Mesothelial cell of epicardium (in vitro differentiated cells): ENCODE data around the gene TRMT112. TPM values are rescaled to one million over a fixed set of nuclear protein-coding genes. Genes with fewer than 3 reads are reported as not detected.
"Not testable (repeated sequence)": the region's sequence is repeated elsewhere in the genome, so short reads cannot be mapped to it uniquely, and the experiment has no call there.

Experiments used
- DNase-seq, 2 experiments: peaks; one replicate each; pipeline ENCODE4 v3.0.0; 2021; ENCODE audit warnings: low spot score in 2 of 2; ENCODE audit not compliant: unreplicated experiment in 2 of 2
- H3K27ac Mint-ChIP-seq: 2 replicates; pipeline ENCODE4 v1.8.0; 2021; ENCODE audit warnings: mixed read lengths
- H3K27me3 Mint-ChIP-seq: 2 replicates; pipeline ENCODE4 v1.8.0; 2021; ENCODE audit warnings: low read depth, mixed read lengths
- H3K36me3 Mint-ChIP-seq: 2 replicates; pipeline ENCODE4 v1.8.0; 2021; ENCODE audit warnings: mixed read lengths
- H3K4me1 Mint-ChIP-seq: 2 replicates; pipeline ENCODE4 v1.8.0; 2021; ENCODE audit warnings: mixed read lengths
- H3K4me3 Mint-ChIP-seq: 2 replicates; pipeline ENCODE4 v1.8.0; 2021; ENCODE audit warnings: mild to moderate bottlenecking, moderate library complexity, mixed read lengths
- H3K9me3 Mint-ChIP-seq: 2 replicates; pipeline ENCODE4 v1.8.0; 2021; ENCODE audit warnings: mixed read lengths
- total RNA-seq: library from RNA; stranded (reverse); gene quantifications from 3 replicates; pipeline ENCODE4 v1.2.1, GENCODE V29; 2021
- TF ChIP-seq, protein P1 (sequence below): fragments of 200-600 bp; sonication (generic); IDR thresholded peaks from one replicate; pipeline ENCODE4 v1.5.0; 2021; ENCODE audit warnings: antibody characterized with exemption; ENCODE audit not compliant: unreplicated experiment

The TRMT112 gene
- total RNA-seq, 1 donor from 2014 or later: 184 TPM

GRCh38 chr11:64318766-64319761 lies 1.7 kb upstream of the TRMT112 start:
- H3K27me3 Mint-ChIP-seq: no peaks in the 10 kb centered on the region
- H3K4me3 Mint-ChIP-seq: peak overlapping the region; percentile 93
- peaks cover 8% of the 10 kb centered on the region for H3K36me3 Mint-ChIP-seq
- peaks cover 33% of the 10 kb centered on the region for H3K4me1 Mint-ChIP-seq
- no peak for DNase-seq
- no peaks in the 10 kb centered on the region for H3K9me3 Mint-ChIP-seq
- TF ChIP-seq, protein P1, sequence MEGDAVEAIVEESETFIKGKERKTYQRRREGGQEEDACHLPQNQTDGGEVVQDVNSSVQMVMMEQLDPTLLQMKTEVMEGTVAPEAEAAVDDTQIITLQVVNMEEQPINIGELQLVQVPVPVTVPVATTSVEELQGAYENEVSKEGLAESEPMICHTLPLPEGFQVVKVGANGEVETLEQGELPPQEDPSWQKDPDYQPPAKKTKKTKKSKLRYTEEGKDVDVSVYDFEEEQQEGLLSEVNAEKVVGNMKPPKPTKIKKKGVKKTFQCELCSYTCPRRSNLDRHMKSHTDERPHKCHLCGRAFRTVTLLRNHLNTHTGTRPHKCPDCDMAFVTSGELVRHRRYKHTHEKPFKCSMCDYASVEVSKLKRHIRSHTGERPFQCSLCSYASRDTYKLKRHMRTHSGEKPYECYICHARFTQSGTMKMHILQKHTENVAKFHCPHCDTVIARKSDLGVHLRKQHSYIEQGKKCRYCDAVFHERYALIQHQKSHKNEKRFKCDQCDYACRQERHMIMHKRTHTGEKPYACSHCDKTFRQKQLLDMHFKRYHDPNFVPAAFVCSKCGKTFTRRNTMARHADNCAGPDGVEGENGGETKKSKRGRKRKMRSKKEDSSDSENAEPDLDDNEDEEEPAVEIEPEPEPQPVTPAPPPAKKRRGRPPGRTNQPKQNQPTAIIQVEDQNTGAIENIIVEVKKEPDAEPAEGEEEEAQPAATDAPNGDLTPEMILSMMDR: no peak
- H3K27ac Mint-ChIP-seq: peak overlapping the region; percentile 100

- peaks cover 8% of the 10 kb centered on the region for H3K36me3 Mint-ChIP-seq
- TF ChIP-seq, protein P1: peak; percentile 18
- no peaks in the 10 kb centered on the region for H3K9me3 Mint-ChIP-seq
- H3K4me3 Mint-ChIP-seq: peak within 1 kb of the TSS; percentile 93
- H3K27ac Mint-ChIP-seq: peak within 1 kb of the TSS; percentile 100
- peak; percentile 89 to 93 for DNase-seq
- peaks cover 33% of the 10 kb centered on the region for H3K4me1 Mint-ChIP-seq
- H3K27me3 Mint-ChIP-seq: no peaks in the 10 kb centered on the region
Measured at GRCh38 chr11:64317961-64318765, 804 bp upstream of the TRMT112 start, which contains the start of gene PRDX5. Gene PRDX5, plus strand, starts transcription at chr11:64318121. Its CDS starts 95 bp downstream, at chr11:64318216.

GRCh38 chr11:64316672-64317324 lies 561 bp downstream of the TRMT112 start:
- Mint-ChIP-seq H3K27ac (peak overlapping the region; percentile 100), H3K9me3 (no peaks in the 10 kb centered on the region)
- DNase-seq: no peak

DNA sequence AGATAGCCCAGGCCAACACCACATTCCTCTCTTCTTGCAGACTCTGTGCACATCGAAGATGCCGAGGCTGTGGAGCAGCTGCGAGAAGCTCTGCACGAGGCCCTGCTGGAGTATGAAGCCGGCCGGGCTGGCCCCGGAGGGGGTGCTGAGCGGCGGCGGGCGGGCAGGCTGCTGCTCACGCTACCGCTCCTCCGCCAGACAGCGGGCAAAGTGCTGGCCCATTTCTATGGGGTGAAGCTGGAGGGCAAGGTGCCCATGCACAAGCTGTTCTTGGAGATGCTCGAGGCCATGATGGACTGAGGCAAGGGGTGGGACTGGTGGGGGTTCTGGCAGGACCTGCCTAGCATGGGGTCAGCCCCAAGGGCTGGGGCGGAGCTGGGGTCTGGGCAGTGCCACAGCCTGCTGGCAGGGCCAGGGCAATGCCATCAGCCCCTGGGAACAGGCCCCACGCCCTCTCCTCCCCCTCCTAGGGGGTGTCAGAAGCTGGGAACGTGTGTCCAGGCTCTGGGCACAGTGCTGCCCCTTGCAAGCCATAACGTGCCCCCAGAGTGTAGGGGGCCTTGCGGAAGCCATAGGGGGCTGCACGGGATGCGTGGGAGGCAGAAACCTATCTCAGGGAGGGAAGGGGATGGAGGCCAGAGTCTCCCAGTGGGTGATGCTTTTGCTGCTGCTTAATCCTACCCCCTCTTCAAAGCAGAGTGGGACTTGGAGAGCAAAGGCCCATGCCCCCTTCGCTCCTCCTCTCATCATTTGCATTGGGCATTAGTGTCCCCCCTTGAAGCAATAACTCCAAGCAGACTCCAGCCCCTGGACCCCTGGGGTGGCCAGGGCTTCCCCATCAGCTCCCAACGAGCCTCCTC lies 1.5 kb downstream of the TRMT112 start:
- H3K36me3 Mint-ChIP-seq, H3K9me3 Mint-ChIP-seq, DNase-seq, H3K27me3 Mint-ChIP-seq: not testable (repeated sequence)
- peak overlapping the region; percentile 93 for H3K4me3 Mint-ChIP-seq
- H3K27ac Mint-ChIP-seq: peak overlapping the region; percentile 100
- H3K4me1 Mint-ChIP-seq: peaks cover 26% of the 10 kb centered on the region

More at GRCh38 chr11:64316672-64317324, 561 bp downstream of the TRMT112 start:
- TF ChIP-seq, protein P1: no peak
- H3K4me3 Mint-ChIP-seq: peak overlapping the region; percentile 93
- peaks cover 33% of the 10 kb centered on the region for H3K4me1 Mint-ChIP-seq
- no peaks in the 10 kb centered on the region for H3K27me3 Mint-ChIP-seq
- H3K36me3 Mint-ChIP-seq: peaks cover 8% of the 10 kb centered on the region

DNA sequence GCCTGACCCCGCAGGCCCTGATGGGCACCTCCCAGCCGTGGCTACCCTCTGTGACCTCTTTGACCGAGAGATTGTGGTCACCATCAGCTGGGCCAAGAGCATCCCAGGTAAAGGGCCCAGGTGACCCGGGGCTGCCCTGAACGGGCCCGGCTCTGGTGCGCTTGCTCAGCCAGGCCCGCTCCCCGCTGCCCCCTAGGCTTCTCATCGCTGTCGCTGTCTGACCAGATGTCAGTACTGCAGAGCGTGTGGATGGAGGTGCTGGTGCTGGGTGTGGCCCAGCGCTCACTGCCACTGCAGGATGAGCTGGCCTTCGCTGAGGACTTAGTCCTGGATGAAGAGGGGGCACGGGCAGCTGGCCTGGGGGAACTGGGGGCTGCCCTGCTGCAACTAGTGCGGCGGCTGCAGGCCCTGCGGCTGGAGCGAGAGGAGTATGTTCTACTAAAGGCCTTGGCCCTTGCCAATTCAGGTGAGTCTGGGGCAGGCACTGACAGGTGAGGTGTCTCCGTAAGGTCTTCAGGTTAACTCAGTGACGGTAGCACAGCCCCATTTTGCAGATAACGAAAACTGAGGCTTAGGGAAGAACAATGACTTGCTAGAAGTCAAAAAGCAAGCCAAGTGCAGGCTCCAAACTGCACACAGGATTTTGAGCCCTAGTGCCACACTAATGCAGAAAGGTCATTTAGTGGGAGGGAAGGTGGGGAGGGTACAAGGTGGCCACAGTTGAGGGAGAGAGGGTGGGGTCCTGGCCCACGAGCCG lies 2.4 kb downstream of the TRMT112 start:
- Mint-ChIP-seq H3K4me1 (peaks cover 20% of the 10 kb centered on the region), H3K9me3 (no peaks in the 10 kb centered on the region), H3K4me3 (peak overlapping the region; percentile 17), H3K27me3 (no peaks in the 10 kb centered on the region), H3K36me3 (peaks cover 3% of the 10 kb centered on the region), H3K27ac (no peak overlapping the region)
- TF ChIP-seq, protein P1: no peak
- no peak for DNase-seq
